ENCODE measurements around the gene CD84.

The CD84 gene

DNA sequence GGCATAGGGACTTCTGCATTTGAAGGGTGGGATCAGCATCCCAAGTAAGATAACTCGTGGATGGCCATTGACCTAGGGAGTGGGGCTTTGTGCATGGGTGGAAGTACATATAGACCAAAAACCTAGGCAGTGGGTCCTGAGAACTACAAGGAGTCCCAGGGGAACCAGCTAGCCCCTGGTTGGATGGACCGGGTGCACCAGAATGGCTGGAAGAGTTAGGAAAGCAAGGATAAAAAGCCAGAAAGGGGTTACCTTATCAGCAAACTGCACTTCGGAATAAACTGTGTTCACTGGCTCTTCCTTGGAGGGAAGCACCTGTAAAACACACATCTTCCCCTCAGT is 29.7 kb downstream of the CD84 start:
- H3K9me3 ChIP-seq (ENCODE audit: control extremely low read depth in 1 of 5, control insufficient read depth in 4 of 5, insufficient read depth in 2 of 5, low read depth in 1 of 5, low read length in 4 of 5) = no peaks in the 10 kb centered on the region
- WGBS (ENCODE audit: insufficient coverage) = 96% methylated on average over 3 of the region's 3 CpGs
- peaks cover 6 to 67% (median 40%) of the 10 kb centered on the region in 4 experiments for H3K36me3 ChIP-seq (ENCODE audit: control insufficient read depth in 4 of 4, insufficient read depth in 4 of 4, low read length in 3 of 4)
- peaks cover 0 to 14% (median 3%) of the 10 kb centered on the region in 4 experiments for H3K4me1 ChIP-seq (ENCODE audit: control extremely low read depth in 1 of 4, control insufficient read depth in 4 of 4, insufficient read depth in 4 of 4, low read length in 3 of 4)
- no peaks in the 10 kb centered on the region for H3K27me3 ChIP-seq (replicated peaks in 2 of 5; ENCODE audit: control insufficient read depth in 4 of 5, insufficient read depth in 5 of 5, low read length in 4 of 5)
- no peak for DNase-seq
- no peak overlapping the region for H3K27ac ChIP-seq (ENCODE audit: insufficient read depth in 1 of 2, low read depth in 1 of 2, low read length in 2 of 2, poor library complexity in 1 of 2, severe bottlenecking in 2 of 2)
- H3K4me3 ChIP-seq (ENCODE audit: control insufficient read depth in 1 of 7, extremely low read depth in 1 of 7, insufficient read depth in 4 of 7, low read depth in 2 of 7, low read length in 6 of 7) = no peak overlapping the region
- ChIA-PET CTCF (interaction anchor here (0.7 to 8.7 kb wide), 8 partner anchors 9 to 68 kb away, joined by 3 to 101 read pairs (median 3); no protein-coding TSS in a partner anchor), POLR2A (no interaction called here)

DNA sequence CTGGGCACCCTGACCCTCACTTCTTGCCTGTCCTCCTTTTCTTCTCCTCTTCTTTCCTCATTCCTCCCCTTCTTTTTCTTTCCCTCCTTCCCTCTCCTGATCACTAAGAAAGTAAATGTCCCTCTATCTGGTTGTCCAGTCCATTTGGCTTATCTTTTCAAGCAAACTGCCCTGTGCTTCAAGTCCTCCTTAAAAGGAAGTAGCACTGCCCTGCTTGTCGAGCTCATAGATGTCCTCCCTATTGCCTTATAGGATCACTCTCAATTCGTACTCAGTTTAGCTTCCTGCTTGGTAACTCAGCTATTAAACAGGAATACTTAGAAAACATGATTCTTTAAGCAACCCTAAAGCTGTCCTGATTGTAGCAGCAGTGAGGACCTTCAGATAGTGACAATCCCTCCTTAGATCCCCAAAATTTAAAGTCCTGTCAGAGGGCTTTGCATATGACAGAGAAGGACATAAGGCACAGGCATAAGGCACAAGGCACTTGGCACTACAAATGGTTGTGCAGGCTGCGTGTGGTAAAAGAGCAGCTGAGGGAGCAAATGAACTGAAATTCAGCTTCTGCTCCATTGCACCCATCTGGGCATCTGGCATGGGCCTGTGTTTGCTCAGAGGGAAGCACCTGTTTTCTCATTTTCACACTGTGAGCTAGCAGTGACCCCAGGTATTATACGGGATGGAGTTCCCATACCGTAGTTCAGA is 30.2 kb downstream of the CD84 start:
- CTCF ChIA-PET = interaction anchor here (0.8 to 8.7 kb wide), 6 partner anchors 8 to 63 kb away, joined by 3 to 101 read pairs (median 4); no protein-coding TSS in a partner anchor
- POLR2A ChIA-PET = no interaction called here
- Histone ChIP-seq H3K36me3 (ENCODE audit: control insufficient read depth in 4 of 4, insufficient read depth in 4 of 4, low read length in 3 of 4) (peaks cover 6 to 67% (median 40%) of the 10 kb centered on the region in 4 experiments), H3K9me3 (ENCODE audit: control extremely low read depth in 1 of 5, control insufficient read depth in 4 of 5, insufficient read depth in 2 of 5, low read depth in 1 of 5, low read length in 4 of 5) (no peaks in the 10 kb centered on the region), H3K27me3 (replicated peaks in 2 of 5; ENCODE audit: control insufficient read depth in 4 of 5, insufficient read depth in 5 of 5, low read length in 4 of 5) (no peaks in the 10 kb centered on the region), H3K4me1 (ENCODE audit: control extremely low read depth in 1 of 4, control insufficient read depth in 4 of 4, insufficient read depth in 4 of 4, low read length in 3 of 4) (peaks cover 0 to 14% (median 4%) of the 10 kb centered on the region in 4 experiments), H3K4me3 (ENCODE audit: control insufficient read depth in 1 of 7, extremely low read depth in 1 of 7, insufficient read depth in 4 of 7, low read depth in 2 of 7, low read length in 6 of 7) (no peak overlapping the region), H3K27ac (ENCODE audit: insufficient read depth in 1 of 2, low read depth in 1 of 2, low read length in 2 of 2, poor library complexity in 1 of 2, severe bottlenecking in 2 of 2) (no peak overlapping the region)
- DNase-seq = peak in 1 of 3 donors; percentile 31
- 72% methylated on average over 4 of the region's 5 CpGs for WGBS (ENCODE audit: insufficient coverage)

DNA sequence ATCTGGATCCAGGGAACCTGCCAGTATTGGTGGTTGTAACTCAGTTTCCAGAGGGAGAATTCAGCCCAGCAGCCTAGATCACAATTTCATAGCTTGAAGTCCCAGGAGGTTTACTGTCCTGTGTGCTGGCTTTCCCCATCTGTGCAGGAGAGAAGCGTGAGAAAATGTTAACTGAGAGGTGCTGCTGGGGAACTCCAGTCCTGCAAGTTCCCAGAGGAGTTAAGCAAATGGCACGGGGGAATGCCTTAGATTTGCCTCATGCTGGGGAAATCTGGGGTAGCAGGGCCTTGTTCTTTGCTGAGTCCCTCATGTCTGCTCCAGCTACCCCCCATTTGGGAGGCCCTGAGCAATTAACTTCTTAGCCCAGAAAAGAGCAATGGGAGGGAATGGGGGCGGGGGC is 31.1 kb downstream of the CD84 start:
- H3K4me1 ChIP-seq (ENCODE audit: control extremely low read depth in 1 of 4, control insufficient read depth in 4 of 4, insufficient read depth in 4 of 4, low read length in 3 of 4) = peaks cover 0 to 18% (median 5%) of the 10 kb centered on the region in 4 experiments
- H3K9me3 ChIP-seq (ENCODE audit: control extremely low read depth in 1 of 5, control insufficient read depth in 4 of 5, insufficient read depth in 2 of 5, low read depth in 1 of 5, low read length in 4 of 5) = no peaks in the 10 kb centered on the region
- H3K36me3 ChIP-seq (ENCODE audit: control insufficient read depth in 4 of 4, insufficient read depth in 4 of 4, low read length in 3 of 4) = peaks cover 3 to 59% (median 34%) of the 10 kb centered on the region in 4 experiments
- no peak overlapping the region for H3K4me3 ChIP-seq (ENCODE audit: control insufficient read depth in 1 of 7, extremely low read depth in 1 of 7, insufficient read depth in 4 of 7, low read depth in 2 of 7, low read length in 6 of 7)
- H3K27ac ChIP-seq (ENCODE audit: insufficient read depth in 1 of 2, low read depth in 1 of 2, low read length in 2 of 2, poor library complexity in 1 of 2, severe bottlenecking in 2 of 2) = no peak overlapping the region
- ChIA-PET POLR2A (no interaction called here), CTCF (interaction anchor here (8.7 kb wide), 1 partner anchor 58 kb away, joined by 101 read pairs; no protein-coding TSS in a partner anchor)
- WGBS (ENCODE audit: insufficient coverage) = 100% methylated on average over 2 of the region's 3 CpGs
- no peak for DNase-seq
- no peaks in the 10 kb centered on the region for H3K27me3 ChIP-seq (replicated peaks in 2 of 5; ENCODE audit: control insufficient read depth in 4 of 5, insufficient read depth in 5 of 5, low read length in 4 of 5)

DNA sequence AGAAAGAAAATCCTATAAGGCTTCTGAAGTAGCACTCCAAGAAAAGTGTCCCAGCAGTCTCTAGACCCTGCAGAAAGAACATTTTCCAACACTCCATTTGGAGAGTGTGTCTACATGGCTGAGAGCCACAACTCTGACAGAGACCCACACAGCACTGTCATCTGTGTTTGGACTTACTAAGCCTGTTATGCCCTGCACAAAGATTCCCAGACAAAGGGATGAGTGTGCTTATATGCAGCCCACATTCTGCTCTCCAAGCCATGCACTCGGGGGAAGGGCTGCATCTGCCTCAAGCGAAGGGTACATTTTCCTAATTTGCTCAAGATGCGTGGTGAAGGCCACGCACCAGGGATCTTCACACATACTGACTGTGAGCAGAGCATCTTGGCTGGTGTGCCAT is 31.9 kb downstream of the CD84 start:
- H3K9me3 ChIP-seq (ENCODE audit: control extremely low read depth in 1 of 5, control insufficient read depth in 4 of 5, insufficient read depth in 2 of 5, low read depth in 1 of 5, low read length in 4 of 5) = no peaks in the 10 kb centered on the region
- H3K4me1 ChIP-seq (ENCODE audit: control extremely low read depth in 1 of 4, control insufficient read depth in 4 of 4, insufficient read depth in 4 of 4, low read length in 3 of 4) = peaks cover 0 to 25% (median 8%) of the 10 kb centered on the region in 4 experiments
- ChIA-PET CTCF (interaction anchor here (1.2 to 8.7 kb wide), 3 partner anchors 8 to 63 kb away, joined by 3 to 101 read pairs (median 5); no protein-coding TSS in a partner anchor), POLR2A (no interaction called here)
- no peak overlapping the region for H3K27ac ChIP-seq (ENCODE audit: insufficient read depth in 1 of 2, low read depth in 1 of 2, low read length in 2 of 2, poor library complexity in 1 of 2, severe bottlenecking in 2 of 2)
- no peak for DNase-seq
- 96% methylated on average over 4 of the region's 4 CpGs for WGBS (ENCODE audit: insufficient coverage)
- no peak overlapping the region for H3K4me3 ChIP-seq (ENCODE audit: control insufficient read depth in 1 of 7, extremely low read depth in 1 of 7, insufficient read depth in 4 of 7, low read depth in 2 of 7, low read length in 6 of 7)
- no peaks in the 10 kb centered on the region for H3K27me3 ChIP-seq (replicated peaks in 2 of 5; ENCODE audit: control insufficient read depth in 4 of 5, insufficient read depth in 5 of 5, low read length in 4 of 5)
- H3K36me3 ChIP-seq (ENCODE audit: control insufficient read depth in 4 of 4, insufficient read depth in 4 of 4, low read length in 3 of 4) = peaks cover 3 to 51% (median 29%) of the 10 kb centered on the region in 4 experiments

DNA sequence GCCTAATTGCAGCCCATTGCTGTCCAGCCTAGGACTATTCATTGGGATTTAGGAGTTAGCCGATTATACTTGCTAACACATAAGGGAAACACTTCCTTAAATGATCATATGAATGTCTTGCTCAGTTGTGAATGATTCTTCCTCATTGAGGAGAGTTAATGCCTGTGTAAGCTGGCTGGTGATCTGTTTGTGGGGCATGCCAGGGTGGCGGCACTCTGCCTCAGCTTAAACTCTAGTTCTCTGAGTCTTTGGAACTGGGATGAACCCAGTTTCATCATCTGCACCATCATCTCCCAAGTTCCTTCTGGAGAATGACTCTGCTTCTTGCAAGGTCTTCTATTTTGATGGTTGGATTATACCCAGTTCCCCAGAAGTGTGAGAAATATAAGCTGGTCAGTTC is 32.4 kb downstream of the CD84 start:
- CTCF ChIA-PET = interaction anchor here (0.6 to 8.7 kb wide), 5 partner anchors 9 to 126 kb away, joined by 3 to 101 read pairs (median 3); no protein-coding TSS in a partner anchor
- Histone ChIP-seq H3K27ac (ENCODE audit: insufficient read depth in 1 of 2, low read depth in 1 of 2, low read length in 2 of 2, poor library complexity in 1 of 2, severe bottlenecking in 2 of 2) (no peak overlapping the region), H3K27me3 (replicated peaks in 2 of 5; ENCODE audit: control insufficient read depth in 4 of 5, insufficient read depth in 5 of 5, low read length in 4 of 5) (no peaks in the 10 kb centered on the region), H3K9me3 (ENCODE audit: control extremely low read depth in 1 of 5, control insufficient read depth in 4 of 5, insufficient read depth in 2 of 5, low read depth in 1 of 5, low read length in 4 of 5) (no peaks in the 10 kb centered on the region), H3K36me3 (ENCODE audit: control insufficient read depth in 4 of 4, insufficient read depth in 4 of 4, low read length in 3 of 4) (peaks cover 3 to 47% (median 26%) of the 10 kb centered on the region in 4 experiments), H3K4me1 (ENCODE audit: control extremely low read depth in 1 of 4, control insufficient read depth in 4 of 4, insufficient read depth in 4 of 4, low read length in 3 of 4) (peaks cover under 1 to 30% (median 11%) of the 10 kb centered on the region in 4 experiments), H3K4me3 (ENCODE audit: control insufficient read depth in 1 of 7, extremely low read depth in 1 of 7, insufficient read depth in 4 of 7, low read depth in 2 of 7, low read length in 6 of 7) (no peak overlapping the region)
- no CpG with 5 or more reads among the region's 2 CpGs for WGBS (ENCODE audit: insufficient coverage)
- POLR2A ChIA-PET = no interaction called here
- DNase-seq = peak in 1 of 3 donors; percentile 11

DNA sequence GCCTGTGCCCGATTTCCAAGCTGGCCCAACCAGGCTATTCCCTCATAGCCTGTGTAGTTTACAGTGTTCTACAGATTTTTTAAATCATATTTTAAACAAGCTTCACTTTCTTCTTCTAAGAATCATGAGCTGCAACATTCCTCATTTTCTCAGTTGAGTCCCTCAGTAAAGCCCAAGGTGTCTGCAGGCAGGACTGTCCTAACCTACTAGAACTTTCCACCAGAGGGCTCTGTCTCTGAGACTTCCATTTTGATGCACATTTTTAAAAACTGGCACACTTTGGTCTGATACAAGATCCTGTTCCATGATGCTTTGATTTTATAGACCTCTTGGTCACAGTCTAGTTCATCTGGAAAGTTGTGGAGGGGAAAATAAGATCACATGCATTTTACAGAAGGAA is 34.6 kb downstream of the CD84 start:
- no CpG with 5 or more reads among the region's 1 CpG for WGBS (ENCODE audit: insufficient coverage)

More for the DNA sequence above, 34.6 kb downstream of the CD84 start:
- Histone ChIP-seq H3K4me3 (ENCODE audit: control insufficient read depth in 1 of 7, extremely low read depth in 1 of 7, insufficient read depth in 4 of 7, low read depth in 2 of 7, low read length in 6 of 7) (no peak overlapping the region), H3K4me1 (ENCODE audit: control extremely low read depth in 1 of 4, control insufficient read depth in 4 of 4, insufficient read depth in 4 of 4, low read length in 3 of 4) (peaks cover 20 to 53% (median 32%) of the 10 kb centered on the region in 4 experiments), H3K36me3 (ENCODE audit: control insufficient read depth in 4 of 4, insufficient read depth in 4 of 4, low read length in 3 of 4) (peaks cover 3 to 28% (median 11%) of the 10 kb centered on the region in 4 experiments), H3K27me3 (replicated peaks in 2 of 5; ENCODE audit: control insufficient read depth in 4 of 5, insufficient read depth in 5 of 5, low read length in 4 of 5) (no peaks in the 10 kb centered on the region), H3K27ac (ENCODE audit: insufficient read depth in 1 of 2, low read depth in 1 of 2, low read length in 2 of 2, poor library complexity in 1 of 2, severe bottlenecking in 2 of 2) (no peak overlapping the region), H3K9me3 (ENCODE audit: control extremely low read depth in 1 of 5, control insufficient read depth in 4 of 5, insufficient read depth in 2 of 5, low read depth in 1 of 5, low read length in 4 of 5) (no peaks in the 10 kb centered on the region)
- ChIA-PET CTCF (interaction anchor here (0.6 to 8.7 kb wide), 13 partner anchors 11 to 116 kb away, joined by 3 to 101 read pairs (median 5); partner anchors contain the start of gene SLAMF6), POLR2A (interaction anchor here (0.8 kb wide), 1 partner anchor 62 kb away, joined by 3 read pairs; no protein-coding TSS in a partner anchor)
- DNase-seq = peak; percentile 46 to 65 (median 61)

Measured in common myeloid progenitor, CD34-positive (primary cell).